Stimulated activated CD8-positive, alpha-beta memory T cell treated with anti-CD3 and anti-CD28 coated beads, Interleukin-12 subunit alpha, Interleukin-12 subunit beta, amount 100 ng/mL, for 24 hours (primary cell): Measurements from ENCODE around the gene CNPY4.

ENCODE experiments used
- DNase-seq: peaks from one replicate; pipeline ENCODE4 v3.0.0-alpha.2; 2020; ENCODE audit errors: extremely low read depth

CNPY4 gene

DNA sequence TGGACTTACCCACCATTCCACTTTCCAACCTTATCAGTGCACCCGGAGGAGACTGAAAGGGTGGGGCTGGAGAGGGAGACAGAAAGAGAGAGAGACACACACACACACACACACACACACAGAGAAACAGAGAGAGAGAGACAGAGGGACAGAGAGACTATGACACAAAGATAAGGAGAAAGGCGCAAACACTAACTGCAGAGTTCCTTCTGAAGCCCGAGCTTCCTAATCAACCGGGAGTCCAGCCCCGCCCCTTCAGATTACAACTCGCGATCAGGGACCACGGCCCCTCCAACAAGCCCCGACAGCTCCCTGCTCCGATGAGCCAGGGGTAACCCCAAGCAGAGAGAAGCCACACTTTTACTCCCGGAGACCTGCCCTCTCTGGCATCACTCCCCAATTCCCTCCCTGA, 48.5 kb downstream of the CNPY4 start:
- no peak for DNase-seq

DNA sequence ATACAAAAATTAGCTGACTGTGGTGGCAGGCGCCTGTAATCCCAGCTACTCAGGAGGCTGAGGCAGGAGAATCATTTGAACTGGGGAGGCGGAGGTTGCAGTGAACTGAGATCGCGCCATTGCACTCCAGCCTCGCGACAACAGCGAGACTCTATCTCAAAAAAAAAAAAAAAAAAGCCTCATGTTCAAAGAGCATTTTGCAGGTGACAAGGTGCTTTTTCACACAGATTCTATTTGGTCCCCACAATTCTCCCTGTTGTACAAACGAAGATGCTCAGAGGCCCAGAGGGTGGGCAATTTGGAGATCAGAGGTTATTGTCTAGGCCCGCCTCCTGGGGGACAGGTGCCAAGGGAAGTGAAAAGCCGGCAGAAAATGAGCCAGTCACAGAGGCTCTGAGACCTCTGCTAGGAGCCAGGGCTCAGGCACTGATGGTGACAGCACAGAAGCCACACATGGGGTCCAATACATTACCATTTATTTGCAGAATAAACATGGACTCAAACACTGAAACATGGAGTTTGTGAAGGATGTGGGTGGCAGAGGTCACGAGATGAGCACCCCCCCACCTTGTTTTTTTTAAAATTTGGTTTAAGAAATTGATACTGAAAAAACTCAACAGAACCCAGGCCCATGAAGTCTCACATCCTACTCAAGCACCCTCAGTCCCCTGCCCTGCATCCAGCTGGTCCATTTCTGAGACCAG, 49.9 kb downstream of the CNPY4 start:
- DNase-seq, result no peak

- no peak for DNase-seq
Observed at GRCh38 chr7:100170101-100170897, 50.9 kb downstream of the CNPY4 start.

- no peak for DNase-seq
Observed at GRCh38 chr7:100171087-100171681, 51.8 kb downstream of the CNPY4 start.

DNA sequence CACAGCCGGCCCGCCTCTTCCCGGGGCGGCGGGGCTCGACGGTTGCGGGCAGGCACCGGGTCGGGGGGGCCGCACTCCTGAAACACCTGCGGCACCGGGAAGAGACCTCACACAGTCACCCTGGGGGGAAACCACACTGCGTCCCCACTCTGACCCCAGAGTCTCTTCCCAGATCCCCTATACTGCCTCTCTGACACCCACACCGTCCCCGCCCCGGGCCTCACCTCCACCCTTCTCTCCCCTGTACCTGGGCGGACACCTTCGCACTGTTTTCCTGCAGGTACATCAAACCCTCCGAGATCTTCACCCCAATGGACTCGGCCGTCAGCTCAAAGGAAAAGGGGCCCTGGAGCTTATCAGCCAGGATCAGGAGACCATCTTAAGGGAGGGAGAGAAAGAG, 52.4 kb downstream of the CNPY4 start:
- no peak for DNase-seq

- DNase-seq, result no peak
Observed at GRCh38 chr7:100173806-100174495, 54.5 kb downstream of the CNPY4 start.

DNA sequence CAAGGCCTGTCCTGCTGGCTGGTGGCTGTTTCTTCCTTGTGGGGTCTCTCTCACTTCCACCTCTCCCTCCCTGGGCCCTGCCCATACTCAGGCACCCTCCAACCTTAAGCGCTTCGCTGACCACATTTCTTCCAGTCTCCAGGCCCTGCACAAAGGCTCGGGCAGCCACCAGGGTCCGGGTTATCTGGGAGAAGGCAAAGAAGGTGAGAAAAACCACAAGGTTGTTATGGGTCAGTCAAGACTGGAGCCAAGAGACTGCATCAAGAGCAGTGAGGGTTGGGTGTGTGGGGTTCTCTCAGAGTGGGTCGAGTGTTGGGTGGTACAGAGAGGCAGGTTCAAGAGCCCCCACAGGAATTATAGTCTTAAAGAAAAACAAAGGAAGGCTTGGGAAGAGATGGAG, 55.1 kb downstream of the CNPY4 start:
- no peak for DNase-seq
